ENCODE measurements around the gene SELENOK. TPM values are rescaled to one million over a fixed set of nuclear protein-coding genes. Genes with fewer than 3 reads are reported as not detected.

SELENOK gene
- total RNA-seq, 1 donor from 2014 or later: 23.7 TPM

DNA sequence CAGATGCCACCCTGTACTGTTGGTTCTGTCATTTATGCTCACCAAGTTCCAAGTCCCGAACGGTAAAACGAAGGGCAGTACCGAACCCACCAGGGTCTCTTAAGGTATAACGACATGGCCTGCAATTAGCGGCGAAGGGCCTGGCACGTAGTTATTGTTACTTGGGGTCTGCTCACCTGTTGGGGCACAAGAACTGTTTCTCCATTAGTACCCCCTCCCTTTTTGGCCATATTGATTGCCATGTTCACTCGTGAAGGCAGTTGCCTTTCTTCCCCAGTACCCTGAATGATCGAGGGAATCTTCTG lies 44.9 kb downstream of the SELENOK start:
- Histone ChIP-seq H3K4me3 (ENCODE audit: low read depth, low read length) (no peak overlapping the region), H3K27me3 (ENCODE audit: control insufficient read depth, insufficient read depth, low read length) (peaks cover 11% of the 10 kb centered on the region), H3K36me3 (ENCODE audit: control insufficient read depth, insufficient read depth, low read length) (no peaks in the 10 kb centered on the region)
- DNase-seq (ENCODE audit: low read depth) (no peak), FAIRE-seq (no peak)
- TF ChIP-seq, protein P1, sequence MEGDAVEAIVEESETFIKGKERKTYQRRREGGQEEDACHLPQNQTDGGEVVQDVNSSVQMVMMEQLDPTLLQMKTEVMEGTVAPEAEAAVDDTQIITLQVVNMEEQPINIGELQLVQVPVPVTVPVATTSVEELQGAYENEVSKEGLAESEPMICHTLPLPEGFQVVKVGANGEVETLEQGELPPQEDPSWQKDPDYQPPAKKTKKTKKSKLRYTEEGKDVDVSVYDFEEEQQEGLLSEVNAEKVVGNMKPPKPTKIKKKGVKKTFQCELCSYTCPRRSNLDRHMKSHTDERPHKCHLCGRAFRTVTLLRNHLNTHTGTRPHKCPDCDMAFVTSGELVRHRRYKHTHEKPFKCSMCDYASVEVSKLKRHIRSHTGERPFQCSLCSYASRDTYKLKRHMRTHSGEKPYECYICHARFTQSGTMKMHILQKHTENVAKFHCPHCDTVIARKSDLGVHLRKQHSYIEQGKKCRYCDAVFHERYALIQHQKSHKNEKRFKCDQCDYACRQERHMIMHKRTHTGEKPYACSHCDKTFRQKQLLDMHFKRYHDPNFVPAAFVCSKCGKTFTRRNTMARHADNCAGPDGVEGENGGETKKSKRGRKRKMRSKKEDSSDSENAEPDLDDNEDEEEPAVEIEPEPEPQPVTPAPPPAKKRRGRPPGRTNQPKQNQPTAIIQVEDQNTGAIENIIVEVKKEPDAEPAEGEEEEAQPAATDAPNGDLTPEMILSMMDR (IDR thresholded peaks at IDR 0.05; ENCODE audit: insufficient read depth, low read length, severe bottlenecking): no peak

DNA sequence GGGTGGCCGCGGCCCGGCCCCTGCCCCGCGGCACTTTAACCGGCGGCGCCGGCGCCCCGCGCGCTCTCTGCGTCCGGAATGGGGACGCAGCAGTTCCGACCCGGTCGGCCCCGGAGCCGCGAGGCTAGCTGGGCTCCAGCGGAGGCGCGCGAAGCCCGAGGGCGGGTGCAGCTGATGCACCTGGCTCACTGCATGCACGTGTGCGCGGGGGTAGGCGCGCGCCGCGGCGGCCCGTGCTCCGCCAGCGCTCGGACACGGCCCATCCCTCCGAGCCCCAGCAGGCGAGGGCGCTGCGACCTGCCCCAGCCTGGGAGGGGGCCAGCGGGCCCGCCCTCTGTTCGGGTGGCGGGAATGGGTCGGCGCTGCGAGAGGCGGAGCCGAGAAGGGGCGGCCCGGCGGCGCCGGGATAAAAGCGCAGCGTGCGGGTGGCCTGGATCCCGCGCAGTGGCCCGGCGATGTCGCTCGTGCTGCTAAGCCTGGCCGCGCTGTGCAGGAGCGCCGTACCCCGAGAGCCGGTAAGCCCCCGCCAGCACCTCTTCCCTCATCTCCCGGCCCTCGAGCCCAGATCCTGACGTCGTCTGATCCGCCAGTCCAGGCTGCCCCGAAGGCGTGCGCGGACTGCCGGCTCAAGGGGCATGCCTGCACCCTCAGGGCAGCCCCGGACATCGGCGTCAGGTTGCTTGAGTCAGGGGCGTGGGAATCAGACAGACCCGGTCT lies 45.4 kb downstream of the SELENOK start, which contains the start of the genes CHDH and IL17RB:
CHDH (minus strand) TSS at position 286 of the 717 bp plus-strand sequence. CDS start 22,411 bp downstream, outside the sequence.
IL17RB (plus strand) TSS at position 435 of the 717 bp plus-strand sequence; CDS start at position 456, 21 bp downstream.
- DNase-seq (ENCODE audit: low read depth): no peak
- no peak for FAIRE-seq
- Histone ChIP-seq H3K27me3 (ENCODE audit: control insufficient read depth, insufficient read depth, low read length) (peaks cover 11% of the 10 kb centered on the region), H3K36me3 (ENCODE audit: control insufficient read depth, insufficient read depth, low read length) (no peaks in the 10 kb centered on the region), H3K4me3 (ENCODE audit: low read depth, low read length) (peak within 1 kb of the TSS; percentile 43)
- TF ChIP-seq, protein P1 (IDR thresholded peaks at IDR 0.05; ENCODE audit: insufficient read depth, low read length, severe bottlenecking): no peak

DNA sequence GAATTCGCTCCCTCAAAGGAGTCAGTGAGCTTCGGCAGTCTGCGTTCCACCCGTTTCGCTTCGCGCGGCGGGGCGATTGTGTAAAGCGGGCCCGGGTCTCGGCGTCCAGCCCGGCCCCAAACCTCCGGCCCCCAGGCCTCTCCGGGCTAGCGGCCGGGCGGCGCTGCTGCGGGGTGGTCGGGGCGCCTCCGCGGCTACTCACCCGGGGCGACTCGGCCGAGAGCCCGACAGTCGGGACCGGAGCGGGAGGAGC lies 45.9 kb downstream of the SELENOK start:
- Histone ChIP-seq H3K36me3 (ENCODE audit: control insufficient read depth, insufficient read depth, low read length) (no peaks in the 10 kb centered on the region), H3K4me3 (ENCODE audit: low read depth, low read length) (peak overlapping the region; percentile 43), H3K27me3 (ENCODE audit: control insufficient read depth, insufficient read depth, low read length) (peaks cover 11% of the 10 kb centered on the region)
- TF ChIP-seq, protein P1 (IDR thresholded peaks at IDR 0.05; ENCODE audit: insufficient read depth, low read length, severe bottlenecking): no peak
- no peak for FAIRE-seq
- no peak for DNase-seq (ENCODE audit: low read depth)

DNA sequence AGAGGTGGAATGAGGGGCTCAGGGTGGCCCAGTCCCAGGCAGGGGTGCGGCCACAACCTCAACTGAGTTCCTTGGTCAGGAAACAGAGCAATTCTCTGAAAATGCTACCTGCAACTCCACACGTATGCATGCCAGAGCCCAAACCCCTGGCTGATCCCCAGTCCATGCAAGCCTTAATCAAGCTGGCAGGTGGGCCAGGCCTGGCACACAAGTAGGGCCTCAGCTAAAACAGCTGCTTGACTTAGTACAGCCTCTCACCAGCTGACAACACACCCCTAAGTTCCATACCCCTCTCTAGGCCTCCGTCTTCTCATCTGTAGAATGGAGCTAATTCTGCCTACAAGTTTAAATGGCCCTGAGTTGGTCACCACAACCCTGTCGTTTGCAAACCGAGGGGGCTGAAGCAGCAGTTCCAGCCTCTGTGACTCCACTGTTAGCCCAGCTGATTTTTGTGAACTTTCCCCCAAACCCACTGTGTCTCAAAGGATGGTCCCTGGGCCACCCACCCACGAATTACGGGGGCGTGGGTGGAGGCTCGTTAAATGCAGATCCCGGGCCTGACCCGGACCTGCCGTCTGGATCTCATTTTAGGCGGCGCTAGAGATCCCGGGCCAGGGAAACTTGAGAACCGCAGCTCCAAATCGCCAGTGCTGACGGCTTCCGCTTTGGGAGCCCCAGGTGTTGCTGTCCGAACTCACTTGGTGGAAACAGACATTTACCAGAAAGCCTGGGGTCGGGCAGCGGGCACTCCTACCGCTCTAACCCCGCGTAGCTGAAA lies 46.4 kb downstream of the SELENOK start:
- peak overlapping the region; percentile 43 for H3K4me3 ChIP-seq (ENCODE audit: low read depth, low read length)
- TF ChIP-seq, protein P1 (IDR thresholded peaks at IDR 0.05; ENCODE audit: insufficient read depth, low read length, severe bottlenecking): peak; percentile 48
- H3K36me3 ChIP-seq (ENCODE audit: control insufficient read depth, insufficient read depth, low read length): no peaks in the 10 kb centered on the region
- DNase-seq (ENCODE audit: low read depth) (peak; percentile 16), FAIRE-seq (no peak)
- peaks cover 11% of the 10 kb centered on the region for H3K27me3 ChIP-seq (ENCODE audit: control insufficient read depth, insufficient read depth, low read length)

DNA sequence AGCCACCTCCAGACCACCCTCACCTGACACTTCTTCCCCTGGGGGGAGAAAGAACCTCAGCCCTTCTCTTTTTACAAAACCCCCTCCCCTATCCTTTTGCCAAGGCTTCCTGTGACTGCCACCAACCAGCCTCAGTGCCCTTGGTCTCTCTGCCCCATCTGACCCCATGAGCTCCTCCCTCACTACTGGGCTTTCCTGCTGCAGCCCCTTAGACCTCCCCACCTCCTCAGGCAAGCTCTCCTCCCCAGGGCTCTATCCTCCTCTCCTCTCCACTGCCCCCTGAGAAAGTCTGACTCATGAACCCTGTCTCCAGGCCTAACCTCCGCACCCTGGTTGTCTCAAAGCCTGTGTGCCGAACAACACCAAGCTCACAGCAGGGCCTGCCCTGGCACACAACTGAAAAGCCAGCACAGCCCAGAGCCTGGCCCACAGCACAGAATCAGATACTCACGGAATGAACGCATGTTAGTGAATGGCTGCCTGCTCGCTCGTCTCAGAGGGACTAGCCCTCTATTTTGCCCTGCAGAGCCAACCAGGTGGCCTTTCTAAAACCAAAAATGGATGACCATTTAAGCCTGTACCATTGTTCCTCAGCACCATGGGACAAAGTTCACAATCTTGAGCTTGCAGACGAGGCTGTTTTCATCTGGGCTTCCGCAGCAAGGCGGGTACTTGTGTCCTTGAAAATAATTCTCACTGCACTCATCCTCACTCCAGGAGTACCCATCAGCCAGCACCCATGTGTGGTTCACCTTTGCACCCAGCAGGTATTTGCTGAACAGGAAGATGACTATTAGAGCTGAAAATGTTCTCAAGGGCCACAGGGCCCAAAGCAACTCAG lies 47.2 kb downstream of the SELENOK start:
- Histone ChIP-seq H3K36me3 (ENCODE audit: control insufficient read depth, insufficient read depth, low read length) (no peaks in the 10 kb centered on the region), H3K27me3 (ENCODE audit: control insufficient read depth, insufficient read depth, low read length) (peaks cover 11% of the 10 kb centered on the region), H3K4me3 (ENCODE audit: low read depth, low read length) (no peak overlapping the region)
- DNase-seq (ENCODE audit: low read depth) (no peak), FAIRE-seq (no peak)
- TF ChIP-seq, protein P1 (IDR thresholded peaks at IDR 0.05; ENCODE audit: insufficient read depth, low read length, severe bottlenecking): no peak
